ENCODE results near the gene SMARCAL1.

Gene SMARCAL1

GRCh38 chr2:216519154-216519762 is 107.0 kb downstream of the SMARCAL1 start:
- no peak for TF ChIP-seq EP300 (IDR thresholded peaks at IDR 0.05; ENCODE audit: borderline replicate concordance)
- TF ChIP-seq RAD21 (IDR thresholded peaks at IDR 0.05; ENCODE audit: low read depth): peak; percentile 85

DNA sequence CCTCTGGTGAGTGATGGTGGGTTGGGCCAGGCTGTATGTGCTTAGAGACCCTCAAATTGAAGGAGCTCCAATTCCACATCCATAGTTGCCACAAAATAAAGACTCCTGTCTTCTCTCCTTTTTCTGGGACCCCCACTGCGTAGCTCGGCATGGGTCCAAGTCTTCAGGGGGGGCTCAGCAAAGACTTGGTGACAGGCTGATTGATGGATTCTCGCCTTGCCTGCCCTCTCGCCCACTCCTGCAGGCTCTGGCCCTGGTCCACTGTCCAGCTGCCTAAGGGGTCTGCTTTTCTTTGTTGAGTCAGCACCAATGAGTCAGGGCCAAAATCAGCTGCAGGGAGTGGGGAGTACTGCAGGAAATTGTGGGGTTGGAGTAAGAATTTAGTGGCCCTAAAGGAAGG is 107.8 kb downstream of the SMARCAL1 start:
- TF ChIP-seq RAD21 (IDR thresholded peaks at IDR 0.05; ENCODE audit: low read depth) (no peak), ZBTB7A (IDR thresholded peaks at IDR 0.05; ENCODE audit: low read depth) (no peak), USF1 (IDR thresholded peaks at IDR 0.05) (no peak), TAF1 (IDR thresholded peaks at IDR 0.05; ENCODE audit: low read depth) (no peak), YY1 (IDR thresholded peaks at IDR 0.05; ENCODE audit: low read depth) (no peak), REST (IDR thresholded peaks at IDR 0.05; ENCODE audit: low read depth) (no peak), EP300 (IDR thresholded peaks at IDR 0.05; ENCODE audit: borderline replicate concordance) (no peak), CEBPB (IDR thresholded peaks at IDR 0.05) (no peak), FOXM1 (IDR thresholded peaks at IDR 0.05; ENCODE audit: borderline replicate concordance, low read depth) (no peak), TCF12 (IDR thresholded peaks at IDR 0.05; ENCODE audit: low read depth) (no peak), MAX (IDR thresholded peaks at IDR 0.05) (no peak), CREB1 (IDR thresholded peaks at IDR 0.05; ENCODE audit: low read depth) (no peak)

GRCh38 chr2:216522892-216523502 is 110.7 kb downstream of the SMARCAL1 start:
- TF ChIP-seq EGR1 (IDR thresholded peaks at IDR 0.05): no peak
- no peak for TF ChIP-seq REST (IDR thresholded peaks at IDR 0.05; ENCODE audit: low read depth)
- TF ChIP-seq FOXM1 (IDR thresholded peaks at IDR 0.05; ENCODE audit: borderline replicate concordance, low read depth): no peak
- no peak for TF ChIP-seq TEAD4 (IDR thresholded peaks at IDR 0.05)
- TF ChIP-seq USF1 (IDR thresholded peaks at IDR 0.05): no peak
- no peak for TF ChIP-seq CREB1 (IDR thresholded peaks at IDR 0.05; ENCODE audit: low read depth)
- TF ChIP-seq ZBTB7A (IDR thresholded peaks at IDR 0.05; ENCODE audit: low read depth): no peak
- TF ChIP-seq NFIC (IDR thresholded peaks at IDR 0.05): no peak
- no peak for TF ChIP-seq TAF1 (IDR thresholded peaks at IDR 0.05; ENCODE audit: low read depth)
- TF ChIP-seq EP300 (IDR thresholded peaks at IDR 0.05; ENCODE audit: borderline replicate concordance): no peak
- TF ChIP-seq YY1 (IDR thresholded peaks at IDR 0.05; ENCODE audit: low read depth): no peak
- no peak for TF ChIP-seq TCF12 (IDR thresholded peaks at IDR 0.05; ENCODE audit: low read depth)
- no peak for TF ChIP-seq RAD21 (IDR thresholded peaks at IDR 0.05; ENCODE audit: low read depth)
- no peak for TF ChIP-seq CEBPB (IDR thresholded peaks at IDR 0.05)
- no peak for TF ChIP-seq MAX (IDR thresholded peaks at IDR 0.05)

- TF ChIP-seq MAX (IDR thresholded peaks at IDR 0.05) (no peak), CREB1 (IDR thresholded peaks at IDR 0.05; ENCODE audit: low read depth) (no peak), EGR1 (IDR thresholded peaks at IDR 0.05) (no peak), NFIC (IDR thresholded peaks at IDR 0.05) (no peak), TCF12 (IDR thresholded peaks at IDR 0.05; ENCODE audit: low read depth) (no peak), YY1 (IDR thresholded peaks at IDR 0.05; ENCODE audit: low read depth) (no peak), RAD21 (IDR thresholded peaks at IDR 0.05; ENCODE audit: low read depth) (no peak), TAF1 (IDR thresholded peaks at IDR 0.05; ENCODE audit: low read depth) (no peak), CEBPB (IDR thresholded peaks at IDR 0.05) (no peak), REST (IDR thresholded peaks at IDR 0.05; ENCODE audit: low read depth) (no peak), USF1 (IDR thresholded peaks at IDR 0.05) (no peak)
These were observed 113.7 kb downstream of the SMARCAL1 start for GRCh38 chr2:216525972-216526371.

Data from Ishikawa (cell line).